ENCODE measurements around the gene BEND5.

DNA sequence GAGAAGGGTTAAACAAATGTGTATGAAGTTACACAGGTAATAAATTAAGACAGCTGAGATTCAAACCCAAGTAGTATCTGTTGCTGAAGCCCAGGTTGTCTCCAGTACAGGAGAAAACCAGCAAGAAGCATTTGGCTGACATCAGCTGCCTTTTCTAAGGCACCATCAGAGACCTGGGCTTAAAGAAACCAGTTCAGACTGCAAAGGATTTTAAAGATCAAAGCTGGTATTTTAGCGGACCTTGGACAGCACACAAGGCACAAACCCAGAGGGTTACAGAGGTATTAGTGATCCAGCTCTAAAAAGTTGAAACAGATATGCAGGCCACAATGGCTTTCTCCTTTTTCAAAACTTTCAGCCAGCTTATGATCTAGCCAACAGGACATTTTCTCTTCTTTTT, 23.4 kb downstream of the BEND5 start:
- TF ChIP-seq CTCF (IDR thresholded peaks at IDR 0.05) (no peak), POLR2A (IDR thresholded peaks at IDR 0.05) (no peak), POLR2AphosphoS5 (IDR thresholded peaks at IDR 0.05) (no peak), EP300 (IDR thresholded peaks at IDR 0.05) (no peak)

Measured in suprapubic skin (tissue), 4 donors.